Keratinocyte (primary cell): ENCODE results near the gene FAM13C.

Source experiments
- CTCF ChIP-seq, 3 experiments: IDR thresholded peaks in 1 of 3; conservative IDR thresholded peaks in 1 of 3; optimal IDR thresholded peaks in 1 of 3; 2 replicates in 2 of 3; 3 replicates in 1 of 3; pipeline versions ENCODE3 to v1.5.1; 2011; ENCODE audit warnings: low read length in 3 of 3, mild to moderate bottlenecking in 3 of 3, moderate library complexity in 2 of 3, control low read depth in 1 of 3, inconsistent platforms in 1 of 3; ENCODE audit not compliant: insufficient read depth in 2 of 3; ENCODE audit errors: extremely low read depth in 1 of 3
- EZH2 ChIP-seq: IDR thresholded peaks from one replicate; pipeline ENCODE4 v1.6.1; 2012; ENCODE audit warnings: inconsistent platforms, mild to moderate bottlenecking, low read length, moderate library complexity

GRCh38 chr10:59362959-59363381 lies 621 bp upstream of the FAM13C start:
- TF ChIP-seq CTCF (optimal IDR thresholded peaks at IDR 0.05 in 1 of 3, IDR thresholded peaks at IDR 0.05 in 1 of 3, conservative IDR thresholded peaks at IDR 0.05 in 1 of 3; ENCODE audit: extremely low read depth in 1 of 3, insufficient read depth in 2 of 3, low read length in 3 of 3), result no peak
- no peak for TF ChIP-seq EZH2
